Kidney epithelial cell (primary cell): Measurements from ENCODE around the gene A1BG. TPM values are rescaled to one million over a fixed set of nuclear protein-coding genes. Genes with fewer than 3 reads are reported as not detected.
"Not testable (repeated sequence)": the region's sequence is repeated elsewhere in the genome, so short reads cannot be mapped to it uniquely, and the experiment has no call there.

ENCODE experiments used
- DNase-seq: peaks from one replicate; pipeline ENCODE4 v3.0.0-alpha.2; 2010; ENCODE audit warnings: low read depth
- H3K27me3 ChIP-seq: 2 replicates; pipeline ENCODE4 v1.6.0; 2011; ENCODE audit warnings: low read length; ENCODE audit not compliant: control insufficient read depth, insufficient read depth
- H3K36me3 ChIP-seq: 2 replicates; pipeline ENCODE4 v1.5.1; 2011; ENCODE audit warnings: low read length; ENCODE audit not compliant: control insufficient read depth, insufficient read depth
- H3K4me3 ChIP-seq: 2 replicates; pipeline ENCODE4 v1.5.1; 2011; ENCODE audit warnings: low read depth, mild to moderate bottlenecking, control low read depth, low read length
- CTCF ChIP-seq: IDR thresholded peaks from 2 replicates; pipeline ENCODE4 v1.5.1; 2011; ENCODE audit warnings: mild to moderate bottlenecking, moderate library complexity, low read length, control low read depth, inconsistent platforms; ENCODE audit not compliant: insufficient read depth, poor library complexity, severe bottlenecking
- total RNA-seq: library from RNA; depleted of rRNA; stranded (reverse); fragments of >200 nt; gene quantifications from 2 replicates; pipeline ENCODE4 v1.2.3, GENCODE V29; 2015

A1BG gene
- total RNA-seq, 1 donor from 2014 or later, result 8.1 TPM

- Histone ChIP-seq H3K36me3 (peaks cover 1% of the 10 kb centered on the region), H3K27me3 (no peaks in the 10 kb centered on the region), H3K4me3 (no peak overlapping the region)
- TF ChIP-seq CTCF, result no peak
- DNase-seq, result no peak
These were observed 37.7 kb downstream of the A1BG start for GRCh38 chr19:58315580-58315979.

GRCh38 chr19:58311345-58311865 lies 41.9 kb downstream of the A1BG start:
- TF ChIP-seq CTCF, result no peak
- no peak for DNase-seq
- Histone ChIP-seq H3K27me3 (no peaks in the 10 kb centered on the region), H3K4me3 (no peak overlapping the region), H3K36me3 (peaks cover 1% of the 10 kb centered on the region)

GRCh38 chr19:58310685-58311084 lies 42.6 kb downstream of the A1BG start:
- not testable (repeated sequence) for H3K27me3 ChIP-seq, H3K4me3 ChIP-seq, DNase-seq, H3K36me3 ChIP-seq

GRCh38 chr19:58307736-58308135 lies 45.6 kb downstream of the A1BG start:
- TF ChIP-seq CTCF, result no peak
- no peak for DNase-seq
- Histone ChIP-seq H3K36me3 (peaks cover 1% of the 10 kb centered on the region), H3K27me3 (no peaks in the 10 kb centered on the region), H3K4me3 (no peak overlapping the region)

DNA sequence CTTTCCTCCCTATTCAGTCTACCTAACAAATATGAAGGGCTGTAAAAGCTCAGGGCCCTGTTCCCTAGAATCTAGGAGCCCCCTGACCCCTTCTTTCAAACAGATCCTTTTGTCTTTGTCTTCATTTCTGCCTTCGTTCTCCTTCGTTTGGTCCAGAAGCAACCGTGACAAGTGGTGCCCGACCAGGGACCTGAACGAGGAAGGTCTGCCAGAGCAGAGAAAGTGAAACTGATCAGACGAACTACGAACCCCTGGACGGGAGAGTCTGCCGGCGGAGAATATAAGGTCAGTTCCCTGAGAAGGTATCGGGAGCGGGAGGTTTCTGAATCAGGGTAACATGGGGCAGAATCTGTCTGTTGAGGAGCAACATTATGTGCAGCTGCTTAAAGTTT lies 47.4 kb downstream of the A1BG start:
- Histone ChIP-seq H3K27me3 (no peaks in the 10 kb centered on the region), H3K4me3 (peak overlapping the region; percentile 67), H3K36me3 (no peaks in the 10 kb centered on the region)
- DNase-seq, result no peak
- no peak for TF ChIP-seq CTCF

DNA sequence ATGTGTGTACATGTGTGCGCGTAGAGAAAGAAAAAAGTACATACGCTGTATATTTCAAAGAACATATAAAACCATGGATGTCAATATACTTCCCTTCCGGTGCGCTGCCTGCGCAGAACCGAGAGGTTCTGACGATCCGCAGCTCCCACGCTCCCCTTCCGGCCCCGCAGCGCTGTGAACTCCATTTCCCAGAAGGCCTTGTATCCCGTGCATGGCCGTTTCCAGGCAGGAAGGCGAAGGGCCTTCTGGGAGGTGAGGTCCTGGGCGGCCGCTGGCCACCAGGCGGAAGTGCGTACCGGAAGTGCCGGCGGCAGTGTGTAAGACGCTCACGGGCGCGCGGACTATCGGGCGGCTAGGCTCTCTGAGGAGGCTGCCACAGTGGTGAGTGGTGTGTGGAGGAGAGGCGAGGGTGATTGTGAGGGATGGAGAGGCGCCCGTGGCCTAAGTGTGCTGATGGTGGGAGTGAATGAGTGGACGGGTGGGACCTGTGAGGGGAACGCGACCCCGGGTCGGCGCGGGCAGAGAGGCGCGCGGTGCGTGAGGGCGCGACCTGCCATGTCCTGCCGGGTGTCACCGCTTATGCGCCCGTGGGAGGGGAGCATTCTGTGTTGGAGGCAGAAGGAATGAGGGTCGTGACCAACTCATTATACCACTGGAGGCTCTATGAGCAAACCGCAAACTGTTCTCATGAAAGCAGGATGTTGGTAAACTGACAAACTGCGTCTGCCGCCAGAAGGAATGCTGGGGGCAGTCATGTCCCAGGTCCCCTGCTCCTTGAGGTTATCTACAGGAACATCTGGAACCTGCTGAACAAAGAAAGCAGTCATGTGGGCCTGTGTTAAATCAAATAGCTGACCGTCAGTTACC lies 48.0 kb downstream of the A1BG start, which contains the start of gene ERVK3-1:
TSS of gene ERVK3-1 (plus strand) at position 313 of the 867 bp plus-strand sequence. CDS start 6,792 bp downstream, outside the sequence.
- H3K36me3 ChIP-seq, result no peaks in the 10 kb centered on the region
- no peaks in the 10 kb centered on the region for H3K27me3 ChIP-seq
- no peak for TF ChIP-seq CTCF

More for the DNA sequence above, 48.0 kb downstream of the A1BG start, which contains the start of gene ERVK3-1:
- peak within 1 kb of the TSS; percentile 67 for H3K4me3 ChIP-seq
- peak; percentile 95 for DNase-seq
